GM18867 (cell line): Measurements from ENCODE around the gene TRIM67.
A peak's percentile ranks its signal among the peaks of the same experiment; 100 is the strongest.

ENCODE experiments used
- ATAC-seq: cut with Tn5 transposase; IDR thresholded peaks from one replicate; pipeline ENCODE4 v1.9.1; 2021; ENCODE audit warnings: mild to moderate bottlenecking, moderate library complexity; ENCODE audit not compliant: unreplicated experiment

TRIM67 gene

GRCh38 chr1:231231511-231231910, 69.7 kb downstream of the TRIM67 start:
- ATAC-seq = no peak

- ATAC-seq = no peak
Measured at GRCh38 chr1:231232870-231233734, 71.2 kb downstream of the TRIM67 start.

GRCh38 chr1:231233735-231234417, 72.0 kb downstream of the TRIM67 start:
- no peak for ATAC-seq

GRCh38 chr1:231234506-231234905, 72.6 kb downstream of the TRIM67 start:
- no peak for ATAC-seq

- ATAC-seq = no peak
Measured at GRCh38 chr1:231235526-231236207, 73.8 kb downstream of the TRIM67 start.

- no peak for ATAC-seq
Measured at GRCh38 chr1:231236208-231236591, 74.3 kb downstream of the TRIM67 start.

GRCh38 chr1:231236938-231237337, 75.1 kb downstream of the TRIM67 start:
- ATAC-seq = no peak

GRCh38 chr1:231238298-231238697, 76.4 kb downstream of the TRIM67 start:
- no peak for ATAC-seq

GRCh38 chr1:231240531-231240882, 78.6 kb downstream of the TRIM67 start:
- peak; percentile 1 for ATAC-seq

GRCh38 chr1:231240883-231241735, 79.3 kb downstream of the TRIM67 start, which contains the start of gene GNPAT:
TSS of gene GNPAT (plus strand) at chr1:231241212. CDS start at chr1:231241379, 167 bp downstream.
- peak; percentile 96 for ATAC-seq

GRCh38 chr1:231241750-231242149, 79.9 kb downstream of the TRIM67 start:
- ATAC-seq = peak; percentile 25

GRCh38 chr1:231242516-231243198, 80.8 kb downstream of the TRIM67 start:
- no peak for ATAC-seq

- ATAC-seq = no peak
Measured at GRCh38 chr1:231248778-231249177, 86.9 kb downstream of the TRIM67 start.

GRCh38 chr1:231252336-231252735, 90.5 kb downstream of the TRIM67 start:
- ATAC-seq = no peak

- ATAC-seq = no peak
Measured at GRCh38 chr1:231260351-231260750, 98.5 kb downstream of the TRIM67 start.

GRCh38 chr1:231264642-231265041, 102.8 kb downstream of the TRIM67 start:
- no peak for ATAC-seq

- no peak for ATAC-seq
Measured at GRCh38 chr1:231265379-231265778, 103.5 kb downstream of the TRIM67 start.

GRCh38 chr1:231266811-231267322, 105.0 kb downstream of the TRIM67 start:
- ATAC-seq = no peak
